ENCODE measurements around the gene OR10X1.

OR10X1 gene, protein sequence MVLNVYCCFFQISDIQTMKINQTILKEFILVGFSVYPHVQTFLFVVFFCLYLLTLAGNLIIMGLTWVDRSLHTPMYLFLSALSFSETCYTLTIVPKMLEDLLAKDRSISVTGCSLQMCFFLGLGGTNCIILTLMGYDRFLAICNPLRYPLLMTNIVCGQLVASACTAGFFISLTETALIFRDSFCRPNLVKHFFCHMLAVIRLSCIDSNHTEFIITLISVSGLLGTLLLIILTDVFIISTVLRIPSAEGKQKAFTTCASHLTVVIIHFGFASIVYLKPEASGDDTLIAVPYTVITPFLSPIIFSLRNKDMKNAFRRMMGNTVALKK

DNA sequence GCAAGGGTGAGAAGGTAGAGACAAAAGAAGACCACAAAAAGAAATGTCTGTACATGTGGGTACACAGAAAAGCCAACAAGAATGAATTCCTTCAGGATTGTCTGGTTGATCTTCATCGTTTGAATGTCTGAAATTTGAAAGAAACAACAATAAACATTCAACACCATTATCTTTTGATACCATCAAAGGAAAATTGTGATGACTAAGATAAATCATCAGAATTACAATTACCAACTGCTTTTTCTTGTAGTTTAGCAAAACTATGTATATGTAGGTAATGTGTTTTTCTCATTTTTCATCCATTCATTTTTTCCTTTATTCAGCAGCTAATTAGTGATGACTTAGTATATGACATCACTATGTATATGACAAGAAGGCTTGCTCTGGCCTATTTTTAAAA, at the start of gene OR10X1:
TSS of gene OR10X1 (minus strand) at position 167 of the 400 bp plus-strand sequence. CDS start at position 167, 0 bp downstream.
- DNase-seq, result no peak

DNA sequence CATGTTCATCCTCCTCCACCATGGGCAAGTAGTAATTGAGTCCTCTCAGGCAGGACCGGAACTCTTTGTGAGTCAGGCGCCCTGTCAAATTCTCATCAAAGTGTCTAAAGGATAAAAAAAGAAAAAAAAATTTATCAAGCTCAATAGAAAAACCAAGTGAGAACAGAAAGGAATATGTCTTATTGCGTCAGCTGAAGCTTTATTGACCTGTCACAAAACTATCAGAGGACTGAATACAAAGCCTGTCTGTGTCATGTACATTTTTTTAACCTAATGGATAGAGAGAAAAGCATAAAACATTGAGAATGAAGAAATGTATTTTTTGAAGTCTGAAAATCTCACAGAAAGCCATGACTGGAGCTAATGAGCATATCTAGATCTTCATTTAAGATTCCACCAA, 34.1 kb upstream of the OR10X1 start:
- no peak for DNase-seq

DNA sequence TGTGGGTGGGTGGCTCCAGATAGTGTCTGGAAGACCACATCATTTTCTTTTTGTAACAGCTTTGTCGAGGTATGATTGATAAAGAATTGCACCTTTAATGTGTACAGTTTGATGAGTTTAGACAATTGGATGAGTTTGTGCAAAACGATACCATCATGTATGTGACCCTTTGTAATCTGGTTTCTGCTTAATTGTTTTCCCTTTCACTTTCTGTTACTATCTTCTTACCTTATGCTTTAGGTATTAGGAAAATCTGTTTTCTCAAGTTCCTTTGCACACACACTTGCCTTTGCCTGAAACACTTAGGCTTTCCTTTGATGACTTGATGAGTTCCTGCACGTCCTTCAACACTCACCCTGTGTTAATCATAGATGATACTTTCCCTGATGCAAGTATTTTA, 32.2 kb upstream of the OR10X1 start:
- DNase-seq, result no peak

DNA sequence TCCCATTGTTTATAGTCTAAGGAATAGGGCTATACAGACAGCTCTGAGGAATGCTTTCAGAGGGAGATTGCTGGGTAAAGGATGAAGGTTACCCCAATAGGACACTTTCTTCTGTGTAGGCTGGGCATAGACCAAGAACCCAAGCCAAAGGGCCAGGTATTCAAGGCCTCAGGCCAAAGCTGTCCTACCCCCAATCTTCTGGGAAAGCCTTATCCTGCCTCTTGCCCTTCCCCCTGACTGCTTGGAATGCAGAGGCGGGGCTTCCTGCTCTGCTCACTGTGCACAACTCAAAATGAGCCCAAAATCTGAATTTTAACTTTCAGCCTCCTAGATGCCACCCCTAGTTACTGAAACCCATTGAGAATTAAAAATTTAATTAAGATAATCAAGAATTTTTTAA, 27.6 kb upstream of the OR10X1 start:
- DNase-seq, result no peak

DNA sequence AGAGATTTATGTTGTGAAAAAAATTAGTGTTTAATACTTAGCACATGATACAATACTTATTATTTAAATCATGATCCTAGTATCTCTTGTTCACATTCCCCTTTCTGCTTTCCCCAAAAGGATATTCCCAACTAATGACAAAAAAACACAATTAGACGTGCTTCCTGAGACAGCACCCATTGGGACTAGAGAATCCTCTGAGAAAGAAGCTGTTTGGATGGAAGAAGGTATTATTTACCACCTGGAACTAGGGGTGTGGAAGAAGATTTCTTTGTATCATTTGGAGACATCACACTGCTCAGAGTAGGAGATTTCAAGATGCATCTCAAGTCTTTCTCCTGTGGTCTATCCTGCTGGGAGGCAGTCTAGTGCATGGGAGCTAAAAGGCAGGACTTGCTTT, 25.3 kb upstream of the OR10X1 start, which contains the start of gene OR10Z1:
TSS of gene OR10Z1 (plus strand) at position 301 of the 400 bp plus-strand sequence. CDS start 1,171 bp downstream, outside the sequence.
- DNase-seq, result no peak

DNA sequence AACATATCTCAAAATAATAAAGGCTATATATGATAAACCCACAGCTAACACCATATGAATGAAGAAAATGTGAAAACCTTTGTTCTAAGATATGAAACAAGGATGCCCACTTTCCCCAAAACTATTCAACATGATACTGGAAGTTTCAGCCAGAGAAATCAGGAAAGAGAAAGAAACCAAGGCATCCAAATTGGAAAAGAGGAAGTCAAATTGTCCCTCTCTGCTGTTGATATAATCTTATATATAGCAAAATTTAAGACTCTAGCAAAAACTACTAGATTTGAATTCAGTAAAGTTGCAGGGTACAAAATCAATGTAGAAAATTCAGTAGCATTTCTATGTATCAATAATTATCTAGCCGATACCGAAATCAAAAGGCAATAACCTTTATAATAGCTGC, 21.0 kb upstream of the OR10X1 start:
- no peak for DNase-seq

DNA sequence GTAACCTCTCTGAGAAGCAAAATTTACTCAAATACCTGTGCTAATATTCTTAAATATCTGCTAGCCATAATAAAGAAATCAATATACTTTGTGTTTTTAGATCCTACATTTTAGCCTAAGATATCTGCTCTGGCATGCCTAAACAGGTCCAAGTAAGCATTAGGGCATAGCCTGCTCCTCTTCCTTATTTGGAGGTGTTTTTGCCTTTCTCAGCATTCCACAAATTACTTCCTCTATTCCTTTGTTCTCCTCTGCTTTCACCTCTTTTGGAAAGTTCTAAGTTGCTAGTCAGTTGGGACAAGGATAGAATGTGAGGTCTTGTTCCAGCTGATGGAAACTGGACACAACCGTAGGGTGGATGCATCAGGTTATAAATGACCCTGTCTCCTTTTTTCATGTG, 7.2 kb upstream of the OR10X1 start:
- DNase-seq, result no peak

DNA sequence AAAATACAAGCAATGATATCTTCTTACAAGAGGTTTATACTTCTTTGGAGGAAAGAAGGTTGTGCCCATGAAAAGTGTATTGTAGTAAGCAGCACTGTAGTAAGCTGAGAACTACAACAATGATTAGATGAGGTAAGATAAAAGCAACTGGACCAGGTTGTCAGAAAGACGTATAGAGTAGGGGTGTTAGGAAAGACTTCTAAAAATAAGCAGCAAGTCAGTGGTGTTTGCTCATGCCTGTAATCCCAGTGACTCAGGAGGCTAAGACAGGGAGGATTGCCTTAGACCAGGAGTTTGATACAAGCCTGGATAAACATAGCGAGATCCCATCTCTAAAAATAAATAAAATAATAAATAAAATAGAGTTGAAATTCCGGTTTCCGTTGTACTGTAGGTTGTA, 4.3 kb upstream of the OR10X1 start:
- DNase-seq, result no peak

DNA sequence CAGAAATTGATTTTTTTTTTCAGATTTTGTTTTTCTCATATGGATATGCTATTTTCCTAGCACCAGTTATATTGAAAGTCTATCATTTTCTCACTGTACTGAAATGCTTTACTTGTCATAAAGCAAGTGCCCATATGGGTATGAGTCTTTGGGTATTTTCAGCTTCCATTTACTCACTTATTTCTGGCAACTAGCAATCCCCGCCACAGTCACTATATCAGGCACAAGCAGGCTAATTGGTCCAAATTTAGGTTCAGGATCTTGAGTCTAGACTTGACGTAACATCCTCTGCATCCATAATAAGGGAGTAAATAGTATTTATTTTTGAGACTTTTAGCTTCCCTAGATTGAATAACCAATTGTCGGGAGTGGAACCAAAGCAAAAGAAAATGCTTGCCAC, 2.1 kb downstream of the OR10X1 start:
- DNase-seq, result no peak

DNA sequence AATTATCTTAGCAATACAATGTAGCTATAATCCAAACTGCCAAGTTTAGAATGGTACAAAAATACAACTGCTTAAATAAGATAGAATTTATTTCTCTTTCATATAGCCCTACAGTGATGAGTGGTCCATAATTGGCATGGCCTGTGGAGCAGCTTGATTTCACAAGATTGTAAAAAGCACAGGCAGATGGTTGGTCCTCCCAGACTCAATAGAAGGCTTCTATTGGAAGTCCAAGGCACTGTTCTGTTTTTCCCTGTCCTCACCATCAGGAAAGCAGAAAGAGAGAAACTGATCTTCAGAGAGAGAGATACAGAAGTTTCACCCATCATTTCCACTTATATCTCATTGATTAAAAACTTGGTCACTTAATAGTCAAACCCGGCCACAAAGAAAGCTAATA, 7.5 kb downstream of the OR10X1 start:
- DNase-seq, result no peak

DNA sequence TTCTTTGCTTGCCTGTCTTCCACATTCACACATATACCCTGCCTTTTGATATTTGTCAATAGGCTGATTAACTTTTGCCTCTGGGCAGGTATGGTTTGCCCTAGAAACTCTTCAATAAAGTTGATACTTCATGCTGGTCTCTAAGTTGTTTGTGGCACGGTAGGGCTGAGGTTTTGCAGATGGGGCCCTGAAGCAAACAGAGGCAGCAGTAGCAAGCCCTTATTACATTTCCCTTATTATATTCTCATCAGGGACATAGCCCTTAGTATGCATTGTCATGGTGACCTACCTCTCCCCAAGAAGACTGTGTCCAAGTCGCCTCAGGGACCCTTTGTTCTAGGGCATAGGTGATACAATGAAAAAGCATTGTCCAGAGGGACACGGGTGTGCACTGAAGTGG, 9.2 kb downstream of the OR10X1 start, which contains the start of gene OR6P1:
TSS of gene OR6P1 (minus strand) at position 101 of the 400 bp plus-strand sequence. CDS start 6,976 bp downstream, outside the sequence.
- DNase-seq, result no peak

DNA sequence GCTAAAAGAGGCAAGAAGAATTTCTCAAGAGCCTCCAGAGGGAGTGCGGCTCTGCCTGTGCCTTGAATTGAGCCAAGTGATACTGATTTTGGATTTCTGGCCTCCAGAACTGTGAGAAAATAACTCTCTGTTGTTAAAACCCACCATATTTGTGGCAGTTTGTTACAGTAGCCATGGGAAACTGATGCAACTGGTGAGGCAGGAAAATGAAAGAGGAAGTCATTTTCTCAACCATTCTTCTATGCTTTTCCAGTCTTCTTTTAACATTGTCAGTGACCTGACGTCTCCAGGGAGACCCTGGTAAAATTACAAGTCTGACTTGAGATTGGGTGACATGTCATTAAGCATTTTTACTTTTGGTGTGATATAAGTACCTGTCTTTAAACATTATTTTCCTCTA, 15.1 kb downstream of the OR10X1 start:
- DNase-seq, result no peak

DNA sequence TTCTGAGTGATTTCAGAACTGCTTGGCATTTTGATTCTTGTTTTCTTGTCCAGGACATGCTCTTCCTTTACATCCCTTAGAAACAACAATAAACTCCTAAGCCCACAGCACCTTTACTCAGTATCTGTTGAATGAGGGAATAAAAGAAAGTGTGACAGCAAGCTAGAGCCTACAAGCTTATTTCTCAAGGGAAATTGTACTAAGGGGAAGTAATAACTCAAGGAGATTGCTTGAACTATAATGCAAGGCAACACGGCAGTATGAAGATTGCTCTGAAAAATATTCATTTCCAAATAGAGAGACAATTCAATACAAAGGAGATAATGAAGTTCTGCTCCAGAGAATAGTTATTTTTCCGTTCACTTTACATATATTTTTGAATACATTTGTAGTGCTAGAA, 15.8 kb downstream of the OR10X1 start:
- no peak for DNase-seq

DNA sequence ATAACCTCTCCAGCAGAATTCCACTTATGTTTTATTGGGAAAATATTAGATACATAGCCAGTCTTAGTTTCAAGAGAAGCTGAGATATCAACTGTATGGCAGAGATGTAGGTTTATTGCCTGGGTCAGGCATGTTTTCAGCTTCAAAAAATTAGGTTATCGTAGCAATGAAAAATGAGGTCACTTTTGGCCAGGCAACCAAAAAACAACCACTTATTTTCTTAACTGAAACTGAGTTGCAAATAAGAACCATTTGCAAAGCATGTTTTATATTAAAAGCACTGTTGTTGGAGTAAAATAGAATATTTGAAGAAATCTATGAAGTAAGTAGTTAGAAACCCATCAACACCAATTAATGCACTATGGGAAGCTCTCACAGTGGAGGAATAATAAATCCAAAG, 20.0 kb downstream of the OR10X1 start:
- no peak for DNase-seq

DNA sequence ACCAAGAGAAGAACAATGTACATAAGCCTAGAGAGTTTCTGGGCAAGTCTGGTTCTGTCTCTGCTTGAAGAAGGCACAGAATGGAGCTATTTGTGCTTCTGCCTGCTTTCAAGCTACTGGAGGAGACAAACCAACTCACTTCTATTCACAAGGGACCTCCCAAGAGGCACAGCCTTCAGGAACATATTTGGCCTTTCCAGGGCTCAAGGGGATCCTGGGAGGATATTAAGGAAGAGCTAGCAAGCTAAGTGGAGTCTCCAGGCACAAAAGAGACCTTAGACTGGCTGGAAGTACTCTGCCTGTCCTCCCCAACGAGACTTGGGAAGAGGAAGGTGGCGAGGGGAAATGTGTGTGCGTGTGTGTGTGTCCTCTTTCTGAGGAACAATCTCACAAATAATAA, 25.3 kb downstream of the OR10X1 start, which contains the start of gene OR6Y1:
TSS of gene OR6Y1 (minus strand) at position 54 of the 400 bp plus-strand sequence. CDS start 6,300 bp downstream, outside the sequence.
- DNase-seq, result no peak

DNA sequence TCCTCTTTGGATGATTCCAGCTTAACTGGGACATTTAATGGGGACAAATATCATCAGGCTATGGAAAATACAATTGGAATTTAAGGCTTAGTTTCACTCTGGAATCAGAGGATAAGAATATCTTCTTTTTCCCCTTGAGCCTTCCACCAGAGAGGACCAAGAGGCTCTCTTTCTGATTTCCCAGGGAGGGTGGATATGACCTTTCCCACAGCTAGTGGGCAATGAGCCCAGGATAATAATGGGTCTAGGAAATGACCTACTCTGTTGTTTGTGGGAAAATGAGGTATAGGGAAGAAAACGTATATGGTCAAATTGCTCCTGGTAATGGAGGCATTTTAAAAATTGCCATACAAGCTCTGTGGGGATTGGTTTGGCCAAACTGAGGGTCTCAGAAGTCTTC, 27.4 kb downstream of the OR10X1 start:
- no peak for DNase-seq

DNA sequence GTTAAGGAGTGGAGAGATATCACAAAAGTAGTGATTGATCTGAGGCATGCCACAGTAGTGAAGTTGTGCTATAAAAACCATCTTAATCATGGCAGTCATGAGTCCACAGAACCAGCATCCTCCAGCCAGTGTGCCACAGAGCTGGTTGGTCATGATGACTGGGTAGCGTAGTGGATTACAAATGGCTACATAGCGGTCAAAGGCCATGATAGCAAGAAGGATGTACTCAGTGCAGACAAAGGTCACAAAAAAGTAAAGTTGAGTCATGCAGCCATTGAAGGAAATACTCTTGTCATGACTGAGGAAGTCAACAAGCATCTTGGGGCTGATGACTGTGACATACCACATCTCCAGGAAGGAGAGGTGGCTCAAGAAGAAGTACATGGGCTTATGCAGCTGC, 32.2 kb downstream of the OR10X1 start:
- DNase-seq, result no peak

DNA sequence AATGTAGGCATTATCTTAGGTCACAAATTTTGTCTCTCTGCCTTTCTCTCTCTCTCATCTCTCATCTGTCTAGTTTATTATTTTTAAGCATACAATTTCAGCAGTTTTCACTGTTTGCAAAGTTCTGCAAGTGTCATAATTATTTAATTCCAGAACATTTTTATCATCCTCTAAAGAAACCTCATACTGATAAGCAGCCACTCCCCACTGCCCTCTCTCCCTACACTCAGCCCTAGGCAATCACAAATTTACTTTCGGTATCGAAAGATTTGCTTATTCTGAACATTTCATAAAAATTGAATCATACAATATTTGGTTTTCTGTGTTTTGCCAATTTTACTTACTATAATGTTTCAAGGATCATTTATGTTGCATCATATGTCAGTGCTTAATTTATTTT, 42.1 kb downstream of the OR10X1 start:
- DNase-seq, result no peak

DNA sequence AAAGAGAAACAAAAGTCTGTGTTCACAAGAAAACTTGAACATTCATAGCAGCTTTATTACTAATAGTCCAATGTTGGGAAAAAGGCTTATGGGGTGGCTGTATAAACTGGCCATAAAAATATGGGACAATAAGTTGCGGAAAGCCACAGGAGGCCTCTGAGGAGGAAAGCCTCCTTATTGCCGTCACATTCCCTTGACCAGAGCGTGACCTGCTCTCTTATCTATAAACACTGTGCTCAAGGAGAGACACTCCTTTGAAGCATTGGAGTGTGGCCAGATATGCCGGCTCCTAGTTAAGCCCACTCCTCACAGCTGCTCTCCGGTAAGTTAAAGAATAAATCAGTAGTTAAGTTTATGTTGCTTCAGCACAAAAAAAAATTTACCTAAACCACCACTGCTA, 45.2 kb downstream of the OR10X1 start:
- no peak for DNase-seq

Measured in activated CD4-positive, alpha-beta T cell treated with anti-CD3 and anti-CD28 coated beads, Interleukin-2, amount 50 U/mL, for 1 hour (primary cell).